CD4-positive, alpha-beta T cell treated with Interleukin-4 for 1 hour (primary cell): ENCODE results near the gene PLCB4.
A peak's percentile ranks its signal among the peaks of the same experiment; 100 is the strongest.

ENCODE experiments used
- DNase-seq, 2 donors: peaks; one replicate each; pipeline ENCODE4 v3.0.0-alpha.2; 2020 to 2022

Gene PLCB4

GRCh38 chr20:9413001-9413400 lies 344.1 kb downstream of the PLCB4 start:
- no peak for DNase-seq

GRCh38 chr20:9415426-9415825 lies 346.5 kb downstream of the PLCB4 start:
- DNase-seq: no peak

GRCh38 chr20:9416421-9416820 lies 347.5 kb downstream of the PLCB4 start:
- no peak for DNase-seq

- no peak for DNase-seq
Observed at GRCh38 chr20:9417665-9418064, 348.8 kb downstream of the PLCB4 start.

- no peak for DNase-seq
Observed at GRCh38 chr20:9422321-9423057, 353.6 kb downstream of the PLCB4 start.

GRCh38 chr20:9424551-9424950 lies 355.7 kb downstream of the PLCB4 start:
- DNase-seq: no peak

- DNase-seq: no peak
Observed at GRCh38 chr20:9427430-9428291, 358.8 kb downstream of the PLCB4 start.

- no peak for DNase-seq
Observed at GRCh38 chr20:9428292-9428607, 359.4 kb downstream of the PLCB4 start.

- DNase-seq: no peak
Observed at GRCh38 chr20:9439806-9440205, 370.9 kb downstream of the PLCB4 start.

- DNase-seq: no peak
Observed at GRCh38 chr20:9440892-9441291, 372.0 kb downstream of the PLCB4 start.

- DNase-seq: no peak
Observed at GRCh38 chr20:9441948-9442347, 373.1 kb downstream of the PLCB4 start.

- no peak for DNase-seq
Observed at GRCh38 chr20:9442858-9443257, 374.0 kb downstream of the PLCB4 start.

GRCh38 chr20:9444921-9445320 lies 376.0 kb downstream of the PLCB4 start:
- DNase-seq: no peak

- no peak for DNase-seq
Observed at GRCh38 chr20:9447182-9447581, 378.3 kb downstream of the PLCB4 start.

GRCh38 chr20:9453201-9453600 lies 384.3 kb downstream of the PLCB4 start:
- no peak for DNase-seq

- no peak for DNase-seq
Observed at GRCh38 chr20:9454791-9455190, 385.9 kb downstream of the PLCB4 start.

GRCh38 chr20:9457136-9457535 lies 388.2 kb downstream of the PLCB4 start:
- no peak for DNase-seq

- DNase-seq: peak in 1 of 2 donors; percentile 21
Observed at GRCh38 chr20:9458138-9458796, 389.4 kb downstream of the PLCB4 start.

- DNase-seq: no peak
Observed at GRCh38 chr20:9460518-9460917, 391.6 kb downstream of the PLCB4 start.

GRCh38 chr20:9467995-9468394 lies 399.1 kb downstream of the PLCB4 start:
- no peak for DNase-seq

- DNase-seq: no peak
Observed at GRCh38 chr20:9474835-9475415, 406.0 kb downstream of the PLCB4 start.

GRCh38 chr20:9475456-9475855 lies 406.6 kb downstream of the PLCB4 start:
- no peak for DNase-seq

- no peak for DNase-seq
Observed at GRCh38 chr20:9476174-9476573, 407.3 kb downstream of the PLCB4 start.

- no peak for DNase-seq
Observed at GRCh38 chr20:9476637-9477036, 407.8 kb downstream of the PLCB4 start.
